GM13977 (cell line): ENCODE measurements around the gene MEX3A.

Experiments used
- DNase-seq: peaks from one replicate; pipeline ENCODE4 v3.0.0; 2012; ENCODE audit warnings: low spot score
- CTCF ChIP-seq: IDR thresholded peaks from 2 replicates; pipeline ENCODE4 v1.5.1; 2012; ENCODE audit warnings: mild to moderate bottlenecking, control low read depth; ENCODE audit not compliant: insufficient read depth; ENCODE audit errors: extremely low read depth, missing control alignments
- in situ Hi-C: fragments of 300-500 bp; cut with MboI; formaldehyde crosslinking; loops from one replicate; pipeline ENCODE4 v1.12.0; 2022; ENCODE audit warnings: low sequenced_read_pairs, low pct_unique_long_range_greater_than_20kb, mixed read lengths, inconsistent platforms; ENCODE audit not compliant: unreplicated experiment

Gene MEX3A

GRCh38 chr1:156106624-156107488 is 24.6 kb upstream of the MEX3A start:
- no peak for DNase-seq
- in situ Hi-C loops, result no loop called here
- TF ChIP-seq CTCF, result no peak

- in situ Hi-C loops, result no loop called here
- no peak for TF ChIP-seq CTCF
- no peak for DNase-seq
Observed at GRCh38 chr1:156104861-156105832, 22.9 kb upstream of the MEX3A start.

- in situ Hi-C loops, result no loop called here
- no peak for TF ChIP-seq CTCF
- DNase-seq, result peak; percentile 66
Observed at GRCh38 chr1:156104065-156104810, 22.0 kb upstream of the MEX3A start.

GRCh38 chr1:156103521-156103947 is 21.3 kb upstream of the MEX3A start:
- in situ Hi-C loops, result no loop called here
- TF ChIP-seq CTCF, result no peak
- no peak for DNase-seq

GRCh38 chr1:156102633-156103511 is 20.6 kb upstream of the MEX3A start:
- in situ Hi-C loops, result no loop called here
- DNase-seq, result no peak
- no peak for TF ChIP-seq CTCF
